Gastroesophageal sphincter (tissue), 4 donors: ENCODE measurements around the gene CSTF3. TPM values are rescaled to one million over a fixed set of nuclear protein-coding genes. Genes with fewer than 3 reads are reported as not detected.

Experiments
- ATAC-seq: fragments of 150-250 bp; one replicate; pipeline ENCODE4 v1.9.1; 2016; ENCODE audit warnings: mild to moderate bottlenecking, moderate library complexity
- H3K27ac ChIP-seq, 4 donors: fragments of 200-600 bp; sonication (generic) in 3 of 4; 1 replicate in 3 of 4; 2 replicates in 1 of 4; pipeline ENCODE4 v1.5.1; 2016 to 2019
- H3K27me3 ChIP-seq: fragments of 200-600 bp; sonication (generic); one replicate; pipeline ENCODE4 v1.5.1; 2019
- H3K36me3 ChIP-seq, 2 donors: fragments of 200-600 bp; sonication (generic); one replicate each; pipeline ENCODE4 v1.5.1; 2019; ENCODE audit warnings: control low read depth in 1 of 2
- H3K4me1 ChIP-seq, 3 donors: fragments of 200-600 bp; sonication (generic); 1 replicate in 2 of 3; 2 replicates in 1 of 3; pipeline ENCODE4 v1.5.1; 2016 to 2019; ENCODE audit warnings: control low read depth in 2 of 3
- H3K4me3 ChIP-seq, 2 donors: fragments of 200-600 bp; sonication (generic); one replicate each; pipeline ENCODE4 v1.5.1; 2019; ENCODE audit warnings: mild to moderate bottlenecking in 1 of 2, moderate library complexity in 1 of 2
- H3K9me3 ChIP-seq, 3 donors: fragments of 200-600 bp; sonication (generic); one replicate each; pipeline ENCODE4 v1.5.1; 2017 to 2019; ENCODE audit warnings: control low read depth in 2 of 3
- EP300 ChIP-seq: sonication (generic); formaldehyde crosslinking; IDR thresholded peaks from one replicate; pipeline ENCODE4 v1.6.1; 2017; ENCODE audit warnings: antibody characterized with exemption, mild to moderate bottlenecking
- POLR2A ChIP-seq, 2 donors: fragments of 450-650 bp; IDR thresholded peaks; one replicate each; pipeline ENCODE4 v1.6.1; 2017; ENCODE audit warnings: antibody characterized with exemption in 2 of 2, mild to moderate bottlenecking in 2 of 2, moderate library complexity in 1 of 2
- POLR2AphosphoS5 ChIP-seq: sonication (generic); formaldehyde crosslinking; IDR thresholded peaks from one replicate; pipeline ENCODE4 v1.6.1; 2017; ENCODE audit warnings: antibody characterized with exemption
- WGBS, 2 donors: methylation state at CpG; one replicate each; pipeline ENCODE4 v1.1.5; 2018; ENCODE audit warnings: low coverage in 1 of 2; 5-methylcytosine and 5-hydroxymethylcytosine counted together
- total RNA-seq, 4 donors: library from RNA; depleted of rRNA; stranded (reverse); fragments of >200 nt; gene quantifications; one replicate each; pipeline ENCODE4 v1.1.0, GENCODE V29; 2016
- TF ChIP-seq, protein P1 (sequence below), 4 experiments: fragments of 200-600 bp in 2 of 4; fragments of 450-650 bp in 2 of 4; sonication (generic) in 1 of 4; IDR thresholded peaks; one replicate each; pipeline ENCODE4 v1.5.1; 2017 to 2019; ENCODE audit warnings: antibody characterized with exemption in 4 of 4, mild to moderate bottlenecking in 2 of 4, moderate library complexity in 2 of 4

The CSTF3 gene
- total RNA-seq, 4 donors from 2014 or later: 8.3 to 15.4 (median 10.8) TPM

DNA sequence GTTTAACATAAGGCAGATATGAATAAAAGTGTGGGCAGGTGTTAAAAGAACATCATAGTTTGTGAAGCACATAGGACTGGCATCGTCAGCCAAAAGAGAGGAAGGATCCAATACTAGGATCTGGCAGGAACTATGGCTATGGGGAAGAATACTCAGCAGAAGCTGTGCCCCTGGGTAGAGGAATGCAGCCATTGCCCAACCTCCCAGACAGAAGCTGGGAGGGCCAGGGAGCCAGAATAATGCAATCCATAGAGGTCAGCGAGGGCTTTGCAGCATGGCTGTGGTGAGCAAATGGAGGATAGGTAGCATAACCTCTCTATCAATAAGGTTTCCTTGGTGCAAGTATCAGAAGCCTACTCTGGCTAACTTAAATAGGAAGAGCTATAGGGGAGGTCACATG is 11.7 kb upstream of the CSTF3 start:
- Histone ChIP-seq H3K9me3 (no peaks in the 10 kb centered on the region), H3K4me1 (peaks cover 0 to 21% (median 0%) of the 10 kb centered on the region in 3 donors), H3K27me3 (no peaks in the 10 kb centered on the region), H3K4me3 (no peak overlapping the region), H3K36me3 (no peaks in the 10 kb centered on the region), H3K27ac (no peak overlapping the region)
- 70 to 79% methylated on average over 2 of the region's 2 CpGs for WGBS, 2 donors
- peak; percentile 79 for ATAC-seq
- TF ChIP-seq, protein P1, sequence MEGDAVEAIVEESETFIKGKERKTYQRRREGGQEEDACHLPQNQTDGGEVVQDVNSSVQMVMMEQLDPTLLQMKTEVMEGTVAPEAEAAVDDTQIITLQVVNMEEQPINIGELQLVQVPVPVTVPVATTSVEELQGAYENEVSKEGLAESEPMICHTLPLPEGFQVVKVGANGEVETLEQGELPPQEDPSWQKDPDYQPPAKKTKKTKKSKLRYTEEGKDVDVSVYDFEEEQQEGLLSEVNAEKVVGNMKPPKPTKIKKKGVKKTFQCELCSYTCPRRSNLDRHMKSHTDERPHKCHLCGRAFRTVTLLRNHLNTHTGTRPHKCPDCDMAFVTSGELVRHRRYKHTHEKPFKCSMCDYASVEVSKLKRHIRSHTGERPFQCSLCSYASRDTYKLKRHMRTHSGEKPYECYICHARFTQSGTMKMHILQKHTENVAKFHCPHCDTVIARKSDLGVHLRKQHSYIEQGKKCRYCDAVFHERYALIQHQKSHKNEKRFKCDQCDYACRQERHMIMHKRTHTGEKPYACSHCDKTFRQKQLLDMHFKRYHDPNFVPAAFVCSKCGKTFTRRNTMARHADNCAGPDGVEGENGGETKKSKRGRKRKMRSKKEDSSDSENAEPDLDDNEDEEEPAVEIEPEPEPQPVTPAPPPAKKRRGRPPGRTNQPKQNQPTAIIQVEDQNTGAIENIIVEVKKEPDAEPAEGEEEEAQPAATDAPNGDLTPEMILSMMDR (IDR thresholded peaks at IDR 0.05): no peak
- TF ChIP-seq POLR2AphosphoS5: no peak
- TF ChIP-seq EP300: no peak
- TF ChIP-seq POLR2A (IDR thresholded peaks at IDR 0.05): no peak

- no peak overlapping the region for H3K27ac ChIP-seq
- no peaks in the 10 kb centered on the region for H3K36me3 ChIP-seq
- TF ChIP-seq POLR2AphosphoS5 (no peak), POLR2A (IDR thresholded peaks at IDR 0.05) (no peak), EP300 (no peak)
- TF ChIP-seq, protein P1 (IDR thresholded peaks at IDR 0.05): no peak
- H3K4me1 ChIP-seq: peaks cover 0 to 19% (median 0%) of the 10 kb centered on the region in 3 donors
- no peak overlapping the region for H3K4me3 ChIP-seq
- no peaks in the 10 kb centered on the region for H3K27me3 ChIP-seq
- 94 to 98% methylated on average over 4 of the region's 5 CpGs for WGBS, 2 donors
- H3K9me3 ChIP-seq: no peaks in the 10 kb centered on the region
- no peak for ATAC-seq
Observed at GRCh38 chr11:33172345-33172744, 11.1 kb upstream of the CSTF3 start.

DNA sequence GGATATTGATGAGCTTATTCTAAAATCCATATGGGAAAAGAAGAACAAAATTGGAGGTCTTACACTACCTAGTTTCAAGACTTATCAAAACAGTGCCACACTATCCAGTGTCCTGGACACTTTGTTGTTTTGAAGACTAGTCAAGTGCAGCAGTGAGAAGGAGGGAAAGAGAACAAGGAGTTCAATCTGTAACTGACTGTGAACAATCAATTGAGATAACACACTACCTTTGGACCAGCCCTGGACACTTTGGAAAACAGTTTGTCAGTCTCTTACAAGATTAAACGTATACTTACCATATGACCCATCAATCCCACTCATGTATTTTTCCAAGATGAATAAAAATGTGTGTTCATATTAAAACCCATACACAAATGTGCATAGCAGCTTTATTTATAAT is 10.0 kb upstream of the CSTF3 start:
- TF ChIP-seq POLR2AphosphoS5 (no peak), EP300 (no peak), POLR2A (IDR thresholded peaks at IDR 0.05) (no peak)
- TF ChIP-seq, protein P1 (IDR thresholded peaks at IDR 0.05): no peak
- no peak overlapping the region for H3K4me3 ChIP-seq
- H3K4me1 ChIP-seq: peaks cover 0 to 26% (median 3%) of the 10 kb centered on the region in 3 donors
- H3K36me3 ChIP-seq: no peaks in the 10 kb centered on the region
- H3K27me3 ChIP-seq: no peaks in the 10 kb centered on the region
- 81 to 100% methylated on average over 1 of the region's 1 CpG for WGBS, 2 donors
- ATAC-seq: no peak
- no peaks in the 10 kb centered on the region for H3K9me3 ChIP-seq
- no peak overlapping the region for H3K27ac ChIP-seq

DNA sequence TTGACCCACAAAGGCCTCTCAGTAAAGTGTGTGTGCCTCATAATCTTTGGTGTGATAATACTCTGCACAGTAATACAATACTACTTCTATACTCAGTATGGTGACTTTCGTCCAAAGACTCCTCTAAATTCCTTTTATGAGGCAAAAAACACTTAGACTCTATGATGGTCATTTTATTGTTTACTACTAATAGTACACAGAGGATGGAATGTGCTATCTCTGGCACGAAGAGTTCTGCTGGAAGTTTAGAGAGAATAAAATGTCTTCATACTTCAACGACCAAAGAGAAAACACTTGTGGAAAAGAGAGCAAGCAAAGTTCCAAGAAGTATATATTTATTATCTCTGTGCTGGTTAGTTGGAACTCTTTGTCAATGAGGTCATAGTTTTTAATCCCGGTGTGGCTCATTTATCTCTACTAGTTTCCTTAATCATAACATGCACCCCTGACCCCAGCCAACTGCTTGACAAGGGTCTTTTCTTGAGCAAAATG is 7.5 kb upstream of the CSTF3 start:
- peak overlapping the region in 1 of 4 donors; percentile 37 for H3K27ac ChIP-seq
- TF ChIP-seq POLR2AphosphoS5 (no peak), EP300 (no peak), POLR2A (IDR thresholded peaks at IDR 0.05) (no peak)
- TF ChIP-seq, protein P1 (IDR thresholded peaks at IDR 0.05): no peak

DNA sequence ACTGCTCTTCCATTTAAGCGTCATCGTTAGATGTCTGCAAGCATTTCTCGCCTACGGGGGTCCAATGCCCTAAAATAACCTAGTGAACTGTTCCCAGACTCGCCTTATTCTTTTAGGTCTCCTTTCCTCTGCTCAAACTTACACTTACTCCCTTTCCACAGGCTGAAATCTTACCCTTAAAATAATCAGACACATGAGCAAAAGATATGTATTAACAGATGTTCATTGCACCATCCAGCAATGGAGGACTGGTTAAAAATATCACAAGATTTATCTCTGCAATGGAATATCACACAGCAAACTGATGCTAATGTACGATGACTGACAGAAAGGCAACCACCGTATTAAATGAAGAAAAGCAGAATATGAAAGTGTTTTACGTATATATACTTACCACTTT is 1.6 kb upstream of the CSTF3 start:
- Histone ChIP-seq H3K4me1 (peaks cover 2 to 50% (median 12%) of the 10 kb centered on the region in 3 donors), H3K27me3 (no peaks in the 10 kb centered on the region), H3K9me3 (no peaks in the 10 kb centered on the region), H3K36me3 (no peaks in the 10 kb centered on the region), H3K4me3 (no peak overlapping the region), H3K27ac (no peak overlapping the region)
- 94 to 96% methylated on average over 8 of the region's 8 CpGs for whole genome bisulfite sequencing, 2 donors
- no peak for ATAC-seq
- TF ChIP-seq POLR2A (IDR thresholded peaks at IDR 0.05) (no peak), EP300 (no peak), POLR2AphosphoS5 (no peak)
- TF ChIP-seq, protein P1 (IDR thresholded peaks at IDR 0.05): no peak

More for the DNA sequence above, 7.5 kb upstream of the CSTF3 start:
- Histone ChIP-seq H3K9me3 (no peaks in the 10 kb centered on the region), H3K4me3 (no peak overlapping the region), H3K36me3 (no peaks in the 10 kb centered on the region), H3K27me3 (no peaks in the 10 kb centered on the region), H3K4me1 (peaks cover 0 to 32% (median 3%) of the 10 kb centered on the region in 3 donors)
- no peak for ATAC-seq
- 14 to 21% methylated on average over 4 of the region's 4 CpGs for WGBS, 2 donors
